SW 1271 (cell line): Measurements from ENCODE around the gene ALOX5.

Source experiments
- DNase-seq, 2 experiments: peaks; one replicate each; lab custom pipeline; 2025; lab: John Stamatoyannopoulos, UW

Gene ALOX5

DNA sequence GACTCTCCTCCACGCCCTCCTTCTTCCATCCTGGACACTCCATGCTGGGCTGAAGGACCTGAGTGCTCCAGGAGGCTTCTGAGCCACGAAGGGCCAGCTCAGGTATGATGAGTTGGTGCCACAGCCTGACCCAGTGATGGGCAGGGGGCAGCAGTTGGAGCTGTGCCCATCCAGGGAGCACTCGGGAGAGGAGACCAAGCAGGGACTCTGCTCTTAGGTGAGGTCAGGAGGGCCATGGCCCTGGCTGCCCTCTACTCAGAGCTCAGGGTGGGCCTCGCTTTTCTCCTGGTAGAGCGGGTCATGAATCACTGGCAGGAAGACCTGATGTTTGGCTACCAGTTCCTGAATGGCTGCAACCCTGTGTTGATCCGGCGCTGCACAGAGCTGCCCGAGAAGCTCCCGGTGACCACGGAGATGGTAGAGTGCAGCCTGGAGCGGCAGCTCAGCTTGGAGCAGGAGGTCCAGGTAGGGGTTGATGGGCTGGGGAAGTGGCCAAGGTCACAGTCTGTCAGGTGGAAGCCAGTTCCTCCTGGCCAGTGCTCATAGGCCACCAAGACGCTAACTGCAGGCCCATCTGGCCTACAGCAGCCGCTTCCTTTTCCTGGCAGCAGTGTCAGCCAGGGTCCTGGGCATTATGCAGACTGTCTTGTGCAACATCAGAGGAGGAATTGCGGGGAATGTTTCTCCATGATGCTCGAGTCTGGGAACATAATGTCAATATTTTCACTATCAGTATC, 50.8 kb downstream of the ALOX5 start:
- DNase-seq: no peak

DNA sequence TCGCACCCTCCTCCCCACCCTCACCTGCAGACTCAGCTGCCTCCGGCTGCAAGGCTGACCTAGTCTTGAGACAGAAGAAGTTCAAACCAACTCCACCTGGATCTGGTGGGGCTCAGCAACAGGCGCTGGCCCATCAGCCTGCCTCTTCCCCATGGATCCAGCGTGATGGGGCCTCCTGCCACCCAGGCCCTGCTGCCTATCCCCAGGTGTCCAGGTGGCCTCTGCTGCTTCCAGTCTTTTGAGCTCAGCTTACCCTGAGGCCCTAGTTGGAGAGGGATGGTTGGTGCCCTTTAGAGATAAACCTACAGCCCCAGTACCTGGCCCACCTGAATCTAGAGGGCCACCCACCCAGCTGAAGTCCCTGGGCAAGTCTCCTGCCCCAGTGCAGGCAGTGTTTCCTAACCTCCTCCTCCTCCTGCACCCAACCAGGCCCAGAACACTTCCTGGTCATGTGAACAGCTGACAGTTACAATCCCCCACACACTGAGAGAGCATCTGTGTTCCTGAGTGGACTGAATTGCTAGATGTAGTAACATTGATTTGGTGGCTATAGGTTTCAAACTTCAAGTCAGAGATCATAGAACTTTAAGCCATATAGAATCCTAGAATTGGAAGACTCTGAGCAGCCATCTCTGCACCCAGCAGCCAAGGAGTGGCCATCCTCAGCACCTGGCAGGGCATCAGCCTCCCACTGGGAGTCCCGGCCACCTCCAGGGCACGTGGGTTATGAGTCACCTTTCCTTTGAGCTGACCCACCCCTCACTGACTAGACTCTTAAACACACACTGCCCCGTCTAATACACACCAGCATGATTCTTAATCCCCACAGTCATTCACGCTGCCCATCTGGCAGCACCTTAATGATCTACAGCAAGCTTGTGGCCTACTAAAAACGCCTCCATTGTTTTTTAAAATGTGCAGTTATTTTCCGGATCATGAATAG, 51.9 kb downstream of the ALOX5 start:
- DNase-seq: no peak

DNA sequence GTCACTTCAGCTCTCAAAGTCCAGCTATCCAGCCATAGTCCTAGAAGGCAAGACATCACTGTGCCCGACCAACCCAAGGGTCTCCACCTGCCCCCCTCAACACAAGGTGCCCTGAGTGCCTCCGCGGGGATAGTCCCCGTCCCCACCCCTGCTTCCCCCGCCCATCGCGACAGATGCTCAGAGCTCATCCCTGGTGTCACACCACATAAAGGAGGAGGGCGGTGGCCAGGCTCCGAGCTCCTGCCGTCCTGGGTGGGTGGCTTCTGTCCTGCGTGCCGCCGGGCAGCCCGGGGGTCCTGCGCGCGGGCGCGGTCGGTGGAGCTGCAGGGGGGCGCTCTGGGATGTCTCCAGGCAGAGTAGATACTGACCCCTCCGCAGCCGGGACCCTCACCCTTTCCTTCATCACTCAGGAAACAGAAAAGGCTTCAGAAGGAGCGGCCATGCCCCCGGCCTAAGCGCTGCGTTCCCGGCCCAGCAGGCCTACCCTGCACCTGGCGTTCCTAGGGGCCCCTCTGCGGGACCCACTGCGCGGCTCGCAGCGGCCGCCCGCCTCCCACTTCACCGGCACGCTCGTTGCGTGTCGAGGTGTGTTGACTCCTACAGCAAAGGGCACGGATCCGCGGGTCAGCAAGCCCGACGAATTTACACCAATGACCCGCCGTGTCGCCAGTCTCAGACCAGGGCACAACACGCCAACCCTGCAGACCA, 53.4 kb downstream of the ALOX5 start:
- DNase-seq: no peak

DNA sequence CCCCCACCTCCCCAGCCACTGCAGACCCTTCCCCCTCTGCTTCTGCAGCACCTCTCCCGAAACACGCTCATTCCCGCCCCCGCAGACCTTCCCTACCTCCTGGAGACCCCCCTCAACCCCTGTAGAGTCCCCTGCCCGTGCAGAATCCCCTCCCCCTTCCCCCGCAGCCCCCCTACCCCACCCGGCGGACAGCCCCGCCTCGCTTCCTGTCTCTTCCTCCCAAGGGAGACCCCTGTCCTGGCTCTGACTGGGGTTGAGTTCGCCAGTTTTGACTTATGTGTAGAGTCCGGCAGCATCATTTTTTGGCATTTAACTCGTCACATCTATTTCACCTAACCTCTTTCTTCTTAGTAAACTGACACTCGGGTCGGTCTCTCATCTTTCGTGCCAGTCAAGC, 54.0 kb downstream of the ALOX5 start:
- DNase-seq: no peak

DNA sequence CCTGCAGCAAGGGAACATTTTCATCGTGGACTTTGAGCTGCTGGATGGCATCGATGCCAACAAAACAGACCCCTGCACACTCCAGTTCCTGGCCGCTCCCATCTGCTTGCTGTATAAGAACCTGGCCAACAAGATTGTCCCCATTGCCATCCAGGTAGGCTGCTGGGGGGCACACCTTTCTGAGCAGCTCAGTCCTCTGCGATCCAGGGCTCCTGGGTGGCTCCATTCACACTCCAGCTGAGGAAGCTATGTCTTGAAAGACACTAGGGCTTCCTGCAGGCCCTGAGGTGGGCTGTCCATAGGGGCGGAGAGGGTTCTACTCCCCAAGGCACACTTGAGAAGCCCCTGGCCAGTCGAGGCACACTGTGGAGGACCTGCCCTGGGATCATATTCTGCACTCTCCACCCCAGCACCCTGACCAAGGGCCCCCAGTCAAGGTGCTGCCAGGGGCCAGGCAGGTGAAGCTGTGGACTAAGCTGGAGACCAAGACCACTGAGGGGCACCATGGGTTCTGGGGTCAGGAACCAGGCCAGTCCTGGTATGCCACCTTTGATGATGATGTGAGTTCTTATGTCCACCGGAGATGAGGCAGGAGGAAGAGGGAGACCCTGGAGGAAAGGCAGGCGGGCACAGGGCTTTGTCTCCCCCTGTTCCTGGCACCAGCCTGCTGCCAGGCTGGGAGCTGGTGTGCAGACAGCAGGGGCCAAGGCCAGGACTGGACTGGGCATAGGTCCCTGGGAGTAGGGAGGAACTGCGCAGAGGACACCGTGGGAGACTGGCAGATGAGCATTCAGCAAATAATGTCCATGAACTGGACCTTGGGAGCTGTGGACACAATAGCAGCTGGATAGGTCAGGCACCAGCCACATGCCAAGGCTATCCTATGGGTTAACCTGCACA, 54.8 kb downstream of the ALOX5 start:
- DNase-seq: no peak

DNA sequence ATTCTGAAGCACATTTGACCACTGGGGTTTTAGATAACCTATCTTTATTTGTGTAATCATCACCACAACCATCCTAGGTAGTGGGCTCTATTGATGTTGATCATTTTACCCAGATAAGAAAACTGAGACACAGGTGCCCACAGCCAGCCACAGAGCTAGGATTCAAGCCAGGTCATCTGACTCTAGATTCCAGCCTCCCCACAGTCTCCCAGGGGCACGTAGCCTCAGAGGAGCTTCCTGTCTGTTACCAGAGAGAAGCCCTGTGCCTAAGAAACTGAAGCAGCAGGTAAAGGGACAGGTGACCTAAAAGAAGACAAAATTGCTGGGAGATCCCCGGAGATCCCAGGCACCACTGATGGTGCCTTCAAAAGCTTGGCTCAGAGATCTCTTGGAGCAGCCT, 55.8 kb downstream of the ALOX5 start:
- DNase-seq: no peak

DNA sequence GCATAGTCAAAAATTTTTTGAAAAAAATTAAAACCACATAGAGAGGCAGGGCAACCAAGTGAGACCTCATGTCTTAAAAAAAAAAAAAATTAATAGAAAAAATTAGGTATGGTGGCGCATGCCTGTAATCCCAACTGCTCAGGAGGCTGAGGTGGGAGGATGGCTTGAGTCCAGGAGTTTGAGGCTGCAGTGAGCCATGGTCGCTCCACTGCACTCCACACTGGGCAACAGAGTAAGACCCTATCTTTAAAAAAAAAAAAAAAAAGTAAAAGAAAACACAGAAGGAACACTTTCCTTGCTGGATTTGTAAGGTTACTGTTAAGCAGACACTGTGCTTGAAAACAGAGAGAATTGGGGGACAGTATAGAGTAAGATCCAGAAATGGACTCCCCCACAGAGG, 58.1 kb downstream of the ALOX5 start:
- DNase-seq: no peak

DNA sequence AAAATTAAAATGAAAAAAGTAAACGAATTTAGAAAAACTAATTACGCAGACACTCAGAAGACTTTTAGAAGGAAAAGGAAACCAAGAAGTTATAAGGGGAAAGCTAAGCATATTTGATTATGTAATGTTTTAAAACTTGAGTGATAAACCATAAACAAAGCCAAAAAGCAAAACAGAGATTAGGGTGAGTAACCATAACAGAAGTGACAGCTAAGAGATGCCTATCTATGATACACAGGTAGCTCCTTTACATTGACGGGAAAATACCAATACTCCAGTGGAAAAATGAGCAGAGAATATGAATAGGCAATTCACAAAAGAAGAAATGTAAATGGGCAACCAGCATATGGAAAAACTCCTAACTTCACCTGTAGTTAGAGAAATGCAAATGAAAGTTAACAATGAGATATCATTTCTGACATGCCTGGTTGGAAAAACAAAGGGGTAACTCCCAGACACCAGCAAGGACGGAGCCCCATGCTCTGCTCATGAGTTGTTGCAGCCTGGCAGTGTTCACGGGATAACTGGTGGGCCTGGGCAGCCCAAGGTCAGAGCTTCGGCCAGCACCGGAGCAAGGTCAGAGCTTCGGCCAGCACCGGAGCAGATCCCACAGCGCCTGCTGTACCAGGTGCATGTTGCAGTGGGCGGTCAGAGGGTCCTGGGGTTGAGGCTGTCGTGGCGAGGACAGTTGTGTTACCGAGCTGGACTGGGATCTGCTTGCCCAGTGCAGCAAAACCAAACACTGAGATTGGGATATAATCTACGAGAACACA, 58.9 kb downstream of the ALOX5 start:
- no peak for DNase-seq

DNA sequence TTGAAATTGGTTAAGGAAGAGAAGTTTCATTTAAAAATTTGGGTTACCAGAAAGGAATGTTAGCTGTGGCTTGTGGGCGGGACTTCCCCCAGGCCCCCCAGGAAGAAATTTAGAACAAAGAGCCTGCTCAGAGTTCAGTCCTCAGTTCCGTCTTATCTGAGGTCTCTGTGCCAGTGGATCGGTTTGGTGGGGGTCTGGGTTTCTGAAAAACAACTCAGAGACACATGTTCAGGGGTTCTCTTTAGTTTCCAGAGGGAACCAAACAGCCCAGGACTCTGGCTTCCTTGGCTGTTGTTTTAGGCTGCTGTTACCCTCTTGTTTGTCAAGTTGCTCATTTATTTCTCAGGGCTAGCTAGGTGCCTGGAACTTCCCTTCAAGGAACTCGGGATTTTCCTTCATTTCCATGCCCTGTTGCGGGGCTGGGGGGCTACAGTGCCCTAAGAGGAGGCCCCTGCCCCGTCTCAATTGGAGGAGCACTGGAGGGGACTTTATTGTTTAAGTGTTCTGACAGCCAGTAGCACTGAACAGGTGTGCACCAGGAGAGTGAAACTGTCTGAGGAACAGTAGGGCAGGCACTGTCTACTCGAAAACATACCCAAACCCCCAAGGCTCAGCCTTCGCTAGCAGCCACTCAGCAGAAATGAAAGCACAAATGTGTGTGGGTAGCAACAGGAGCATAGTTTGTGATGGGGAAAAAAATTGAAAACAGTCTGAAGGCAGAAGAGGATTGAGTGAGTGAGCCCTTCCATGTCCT, 59.9 kb downstream of the ALOX5 start:
- DNase-seq: no peak

DNA sequence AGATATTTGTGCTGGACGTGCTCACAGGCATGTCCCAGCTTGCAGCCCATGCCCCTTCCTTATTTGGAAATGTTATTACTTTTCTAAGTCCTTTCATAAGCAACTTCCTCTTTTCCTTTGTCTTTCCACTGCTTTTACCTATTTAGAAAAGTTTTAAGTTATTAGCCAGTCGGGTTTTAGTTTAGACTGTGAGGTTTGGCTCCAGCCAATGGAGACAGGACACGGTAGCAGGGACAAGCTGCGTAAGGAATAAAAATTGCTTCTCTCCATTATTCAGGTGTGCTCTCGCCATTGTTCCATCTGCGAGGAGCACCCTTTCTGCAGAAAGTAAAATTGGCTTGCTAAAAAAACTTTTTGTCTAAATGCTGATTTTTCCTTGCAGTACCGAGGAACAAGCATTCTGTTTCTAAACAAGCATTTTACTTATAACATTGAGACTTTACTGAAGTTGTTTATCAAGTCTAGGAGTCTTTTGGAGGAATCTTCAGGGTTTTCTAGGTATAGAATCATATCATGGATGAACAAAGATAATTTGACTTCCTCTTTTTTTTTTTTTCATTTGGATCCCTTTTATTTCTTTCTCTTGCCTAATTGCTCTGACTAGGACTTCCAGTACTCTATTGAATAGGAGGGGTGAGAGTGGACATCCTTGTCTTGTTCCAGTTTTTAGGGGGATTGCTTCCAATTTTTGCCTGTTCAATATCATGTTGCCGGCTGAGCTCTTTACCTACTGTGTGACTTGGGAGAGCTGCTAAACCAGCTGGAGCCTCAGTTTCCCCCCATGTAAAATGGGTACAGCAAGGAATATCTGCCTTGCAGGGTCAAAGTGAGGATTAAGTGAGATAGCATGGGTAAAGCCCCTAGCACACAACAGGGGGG, 63.8 kb downstream of the ALOX5 start:
- no peak for DNase-seq

DNA sequence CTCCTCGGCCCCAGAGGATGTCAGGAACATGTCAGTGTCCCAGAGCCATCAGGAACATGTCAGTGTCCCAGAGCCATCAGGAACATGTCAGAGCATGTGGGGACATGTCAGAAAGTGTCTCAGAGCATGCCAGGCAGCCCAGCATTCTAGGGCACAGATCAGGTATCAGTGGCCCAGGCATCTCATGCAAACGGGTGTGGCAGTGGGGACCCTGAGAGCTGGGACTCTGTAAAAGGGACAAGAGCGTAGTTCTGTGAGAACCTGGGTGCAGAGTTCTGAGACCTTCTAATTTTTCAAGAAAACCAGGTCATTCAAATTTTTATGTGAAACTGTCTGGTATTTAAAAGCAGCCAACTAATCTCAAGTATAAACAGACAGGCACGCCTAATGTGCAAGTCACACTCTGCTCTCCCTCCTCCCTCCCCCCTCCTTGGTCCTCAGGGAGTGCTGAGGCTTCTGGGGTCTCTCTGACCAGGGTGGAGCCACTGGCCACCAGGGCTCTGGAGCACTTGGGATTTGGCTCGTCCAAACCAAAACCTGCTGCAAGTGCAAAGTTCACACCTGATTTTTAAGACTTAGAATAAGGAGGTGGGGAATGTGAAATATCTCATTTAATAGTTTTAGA, 64.6 kb downstream of the ALOX5 start:
- no peak for DNase-seq

DNA sequence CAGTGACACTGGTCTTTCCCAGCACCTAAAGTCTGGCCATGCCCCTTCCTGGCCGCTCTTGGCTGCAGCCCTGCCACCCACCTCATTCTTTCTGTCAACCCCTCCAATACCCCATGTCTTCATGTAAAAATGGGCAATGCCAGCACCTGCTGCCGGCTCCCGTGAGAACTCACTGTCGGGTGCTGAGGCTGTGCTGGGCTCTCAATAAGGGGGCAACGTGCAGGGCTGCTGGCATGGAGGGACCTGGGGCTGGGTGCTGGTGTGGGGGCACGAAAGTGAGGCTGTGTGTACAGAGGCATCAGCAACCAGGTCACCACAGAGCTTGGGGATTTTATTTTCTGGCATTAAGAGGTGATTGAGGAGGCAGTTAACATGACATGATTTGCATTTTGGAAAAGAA, 65.3 kb downstream of the ALOX5 start:
- no peak for DNase-seq

DNA sequence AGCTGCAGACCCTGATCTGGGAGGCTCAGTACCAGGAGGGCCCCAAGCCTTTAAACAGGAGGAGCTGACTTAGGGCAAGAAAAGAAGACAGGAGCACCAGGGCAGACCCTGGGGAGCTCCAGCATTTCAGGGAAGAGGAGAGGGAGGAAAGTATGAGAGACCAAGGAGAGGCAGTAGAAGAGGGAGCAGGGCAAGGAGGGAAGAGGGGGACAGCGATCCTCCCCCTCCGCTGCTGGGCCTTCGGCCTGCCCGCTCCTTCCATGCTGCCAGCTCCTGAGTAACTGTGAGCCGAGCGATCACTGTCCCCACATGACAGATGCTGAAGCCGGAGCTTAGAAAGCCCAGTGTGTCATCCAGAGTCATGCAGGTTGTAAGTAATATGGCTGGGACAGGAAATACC, 65.9 kb downstream of the ALOX5 start:
- no peak for DNase-seq

DNA sequence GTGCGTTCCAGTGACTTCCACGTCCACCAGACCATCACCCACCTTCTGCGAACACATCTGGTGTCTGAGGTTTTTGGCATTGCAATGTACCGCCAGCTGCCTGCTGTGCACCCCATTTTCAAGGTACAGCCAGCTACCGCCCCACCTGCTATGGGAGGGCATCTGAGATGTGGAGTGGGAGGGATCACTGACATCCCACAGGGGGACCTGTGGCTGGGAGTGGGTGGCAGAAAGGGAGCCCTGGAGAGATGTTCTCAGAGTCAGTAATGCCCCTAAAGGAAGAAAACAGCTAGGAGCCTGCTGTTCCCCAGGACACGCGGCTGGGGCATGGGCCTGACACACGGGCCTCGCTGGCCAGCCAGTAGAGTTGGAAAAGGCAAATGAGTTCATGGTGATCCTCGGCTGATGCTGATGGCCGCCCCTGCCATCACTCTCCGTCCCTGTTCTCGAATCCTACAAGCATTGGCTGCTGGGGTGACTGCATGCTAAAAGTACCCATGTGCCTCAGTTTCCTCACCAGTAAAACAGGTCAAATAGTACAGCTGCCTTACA, 66.6 kb downstream of the ALOX5 start:
- no peak for DNase-seq

DNA sequence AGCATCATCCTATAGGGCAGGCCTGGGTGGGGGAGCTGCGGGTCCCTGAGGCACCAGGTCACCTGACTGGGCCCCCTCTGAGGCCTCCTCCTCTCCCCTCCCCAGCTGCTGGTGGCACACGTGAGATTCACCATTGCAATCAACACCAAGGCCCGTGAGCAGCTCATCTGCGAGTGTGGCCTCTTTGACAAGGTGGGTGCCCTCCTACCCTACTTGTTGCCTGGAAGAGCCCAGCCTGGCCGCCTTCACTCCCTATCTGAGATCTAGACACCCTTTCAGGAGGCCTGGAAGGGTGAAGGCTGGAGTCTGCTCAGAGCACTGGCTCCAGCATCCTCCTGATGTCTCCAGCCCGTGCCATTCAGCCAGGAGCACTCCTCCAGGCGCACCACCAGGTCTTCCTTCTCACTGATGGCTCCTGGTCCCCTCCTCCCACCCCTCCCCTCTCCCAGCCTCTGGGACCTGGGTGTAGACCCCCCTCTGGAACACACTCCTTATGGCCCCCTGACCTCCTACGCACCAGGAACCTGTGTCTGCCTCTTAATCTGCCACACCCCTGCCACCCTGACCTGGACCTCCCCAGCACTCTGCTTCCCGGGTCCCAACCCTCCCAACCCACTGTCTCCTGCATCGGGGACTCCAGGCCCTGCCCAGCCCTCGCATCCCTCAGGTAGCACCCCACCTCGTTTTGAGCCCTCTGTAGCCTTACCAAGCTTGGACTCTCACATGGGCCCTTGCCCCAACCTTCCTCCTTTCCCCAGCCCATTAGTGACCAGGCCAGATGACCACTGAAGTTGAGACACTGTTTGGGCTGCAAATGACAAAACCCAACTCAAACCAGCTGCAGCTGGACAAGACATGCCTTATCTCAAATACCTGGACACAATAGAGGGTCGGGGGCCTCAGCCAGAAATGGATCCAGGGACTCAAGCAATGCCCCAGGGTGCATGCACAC, 67.5 kb downstream of the ALOX5 start:
- no peak for DNase-seq

DNA sequence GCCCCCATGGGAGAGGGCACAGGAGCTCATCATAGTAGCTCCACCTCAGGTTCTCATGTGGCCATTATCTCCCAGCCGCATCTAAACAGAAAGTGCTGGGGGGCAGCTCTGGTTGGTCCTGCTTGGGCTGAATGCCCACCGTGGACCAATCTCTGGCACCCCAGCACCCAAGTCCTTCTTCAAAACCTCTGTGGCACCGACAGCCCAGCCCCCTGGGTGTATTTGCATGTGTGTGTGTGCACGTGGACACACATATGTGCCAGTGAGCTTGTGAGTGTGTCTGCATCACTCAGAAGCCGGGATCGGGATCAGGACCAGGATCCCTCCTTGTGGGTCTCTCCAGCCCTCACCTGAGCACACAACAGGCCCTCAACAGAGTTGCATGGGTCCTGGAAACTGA, 68.2 kb downstream of the ALOX5 start:
- DNase-seq: no peak

DNA sequence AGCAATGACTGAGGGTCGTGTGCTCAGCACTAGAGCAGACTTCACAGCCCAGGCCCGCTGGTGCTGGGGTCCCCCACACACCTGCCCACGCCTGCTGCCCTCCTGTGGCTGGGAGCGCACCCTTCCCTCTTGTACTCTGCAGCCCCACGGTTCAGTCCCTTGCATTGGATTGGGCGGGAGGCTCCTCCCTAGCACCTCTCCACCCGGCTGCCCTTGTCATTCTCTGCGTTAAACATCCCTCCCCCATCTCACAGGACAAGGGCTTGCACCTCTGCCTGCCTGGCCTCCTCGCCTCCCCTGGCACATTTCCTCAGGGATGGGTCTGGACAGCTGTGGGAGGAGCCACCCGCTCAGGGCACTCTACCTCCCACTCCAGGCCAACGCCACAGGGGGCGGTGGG, 68.6 kb downstream of the ALOX5 start:
- no peak for DNase-seq
